Heart left ventricle (tissue), 16 donors: ENCODE measurements around the gene MPLKIP. TPM values are rescaled to one million over a fixed set of nuclear protein-coding genes. Genes with fewer than 3 reads are reported as not detected.
"Not testable (repeated sequence)": the region's sequence is repeated elsewhere in the genome, so short reads cannot be mapped to it uniquely, and the experiment has no call there.

Experiments used
- ATAC-seq, 4 donors: fragments of 200-7000 bp; cut with Tn5 transposase; one replicate each; pipeline ENCODE4 v1.9.1; 2020 to 2022; ENCODE audit warnings: moderate library complexity in 4 of 4, mild to moderate bottlenecking in 3 of 4, moderate number of reproducible peaks in 1 of 4
- DNase-seq, 5 donors: peaks; one replicate each; pipeline ENCODE4 v3.0.0-alpha.2; 2020
- H3K27ac ChIP-seq, 12 donors: fragments of 200-600 bp; sonication (generic) in 4 of 12; one replicate each; pipeline versions ENCODE4 v1.5.0 to v1.8.0; 2016 to 2022; ENCODE audit warnings: mild to moderate bottlenecking in 2 of 12
- H3K27me3 ChIP-seq, 9 donors: fragments of 200-600 bp; sonication (generic) in 2 of 9; one replicate each; pipeline versions ENCODE4 v1.5.1 to v1.8.0; 2016 to 2022; ENCODE audit warnings: mild to moderate bottlenecking in 3 of 9
- H3K36me3 ChIP-seq, 9 donors: fragments of 200-600 bp; sonication (generic) in 2 of 9; one replicate each; pipeline versions ENCODE4 v1.5.0 to v1.8.0; 2018 to 2022; ENCODE audit warnings: mild to moderate bottlenecking in 2 of 9
- H3K4me1 ChIP-seq, 12 donors: fragments of 200-600 bp; sonication (generic) in 4 of 12; one replicate each; pipeline versions ENCODE4 v1.5.0 to v1.8.0; 2016 to 2022; ENCODE audit warnings: mild to moderate bottlenecking in 3 of 12
- H3K4me3 ChIP-seq, 12 donors: fragments of 200-600 bp; sonication (generic) in 4 of 12; one replicate each; pipeline versions ENCODE4 v1.5.0 to v1.8.0; 2017 to 2022; ENCODE audit warnings: mild to moderate bottlenecking in 9 of 12, moderate library complexity in 4 of 12
- H3K9me3 ChIP-seq, 12 donors: fragments of 200-600 bp; sonication (generic) in 4 of 12; one replicate each; pipeline versions ENCODE4 v1.5.0 to v1.8.0; 2016 to 2022; ENCODE audit warnings: mild to moderate bottlenecking in 1 of 12
- CTCF ChIP-seq, 12 donors: fragments of 200-600 bp; sonication (generic) in 4 of 12; IDR thresholded peaks; one replicate each; pipeline versions ENCODE4 v1.5.0 to v1.8.0; 2018 to 2022; ENCODE audit warnings: antibody characterized with exemption in 12 of 12, mild to moderate bottlenecking in 5 of 12
- POLR2A ChIP-seq, 2 donors: fragments of 450-650 bp; IDR thresholded peaks; one replicate each; pipeline ENCODE4 v1.6.1; 2017; ENCODE audit warnings: antibody characterized with exemption in 2 of 2, mild to moderate bottlenecking in 2 of 2, moderate library complexity in 2 of 2
- WGBS, 4 donors: extraction: QIAGEN DNeasy Blood & Tissue Kit in 2 of 4; methylation state at CpG; one replicate each; pipeline versions ENCODE4 v1.1.5 to v1.1.7; 2013 to 2018; 5-methylcytosine and 5-hydroxymethylcytosine counted together
- intact Hi-C, 10 donors: fragments of 100-400 bp; cut with DNase I; formaldehyde crosslinking; loops; one replicate each; pipeline versions ENCODE4 v1.11.1 to v1.14.2; 2022
- polyA plus RNA-seq, 2 donors: library from polyadenylated mRNA; stranded (reverse); fragments of 200-250 nt; gene quantifications; one replicate each; pipeline ENCODE4 v1.2.3, GENCODE V29; 2013
- total RNA-seq, 9 donors: library from RNA; depleted of rRNA in 2 of 9; stranded (reverse); fragments of >200 nt in 2 of 9; fragmentation: NEBNext Ultra II Directional in 3 of 9; extraction: Animal tissue kit (Norgen Biotek cat#: 25700) in 3 of 9; gene quantifications; one replicate each; pipeline versions ENCODE4 v1.1.0 to v1.2.4, GENCODE V29; 2016 to 2023
- donor health status: ischemic (EF 13 %, LVEDD 7.1; RV severe dilation, severe dysfunction).
- donor health status: healthy with polysubstance abuse.
- donor health status: DM: no; HTN: yes; CAD: no.
- donor health status: DM: no; HTN: no; CAD: no.
- donor health status: ischemic (EF 25% LVEDD 6.9; RV normal size, moderate dysfunction).
- donor health status: ischemic (EF 25% LVEDD 5.7; RV mildly dilated, moderate dysfunction).
- donor health status: healthy.
- donor health status: DM: yes; HTN: yes; CAD: no.
- donor health status: ischemic (EF 35%, LVEDD 5.7; RV mildly dilated, moderate dysfunction).
- donor health status: nonischemic (EF 11% LVEDD 7.7; RV severe dilation, severe dysfunction).
- donor health status: DM: yes; HTN: yes; CAD: no.
- donor health status: PGD.
- donor health status: ischemic (EF 29% LVEDD 5.4; RV normal size, mild dysfunction).
- donor health status: nonischemic (EF 23%, LVEDD 6.1; RV moderate dilation, normal function).

MPLKIP gene
- total and polyA plus RNA-seq, 11 donors: 12.0 to 25.6 (median 17.4) TPM

- no peak for TF ChIP-seq CTCF (IDR thresholded peaks at IDR 0.05)
- TF ChIP-seq POLR2A (IDR thresholded peaks at IDR 0.05): no peak
- WGBS, 4 donors: 63 to 71% (median 66%) methylated on average over 5 of the region's 5 CpGs
- DNase-seq (no peak), ATAC-seq (no peak)
- Histone ChIP-seq H3K9me3 (no peaks in the 10 kb centered on the region), H3K27ac (no peak overlapping the region), H3K27me3 (no peaks in the 10 kb centered on the region), H3K4me3 (no peak overlapping the region), H3K4me1 (peaks cover 0 to 3% (median 0%) of the 10 kb centered on the region in 12 donors), H3K36me3 (no peaks in the 10 kb centered on the region)
- intact Hi-C loops: no loop called here
These were observed 14.4 kb downstream of the MPLKIP start for GRCh38 chr7:40120020-40120419.

- H3K9me3 ChIP-seq, H3K27me3 ChIP-seq, H3K36me3 ChIP-seq, H3K4me1 ChIP-seq, H3K27ac ChIP-seq, DNase-seq, ATAC-seq, intact Hi-C loops, H3K4me3 ChIP-seq: not testable (repeated sequence)
- 79 to 90% (median 80%) methylated on average over 7 of the region's 7 CpGs for WGBS, 4 donors
These were observed 16.2 kb downstream of the MPLKIP start for GRCh38 chr7:40118201-40118600.

- intact Hi-C loops: not testable (repeated sequence)
- WGBS, 4 donors: 96 to 97% (median 96%) methylated on average over 9 of the region's 9 CpGs
These were observed 17.2 kb downstream of the MPLKIP start for GRCh38 chr7:40117199-40117598.

GRCh38 chr7:40115936-40116335 lies 18.5 kb downstream of the MPLKIP start:
- no peaks in the 10 kb centered on the region for H3K27me3 ChIP-seq
- no peak overlapping the region for H3K4me3 ChIP-seq
- no peak overlapping the region for H3K27ac ChIP-seq
- ATAC-seq (no peak), DNase-seq (no peak)
- H3K4me1 ChIP-seq: peaks cover 0 to 2% (median 0%) of the 10 kb centered on the region in 12 donors
- no peaks in the 10 kb centered on the region for H3K36me3 ChIP-seq
- TF ChIP-seq POLR2A (IDR thresholded peaks at IDR 0.05) (no peak), CTCF (IDR thresholded peaks at IDR 0.05) (no peak)
- peaks cover 0 to 8% (median 0%) of the 10 kb centered on the region in 12 donors for H3K9me3 ChIP-seq
- WGBS, 4 donors: 92 to 97% (median 94%) methylated on average over 2 of the region's 2 CpGs
- intact Hi-C loops: no loop called here

More at GRCh38 chr7:40117199-40117598, 17.2 kb downstream of the MPLKIP start:
- not testable (repeated sequence) for H3K4me3 ChIP-seq, H3K4me1 ChIP-seq, H3K27ac ChIP-seq, ATAC-seq, DNase-seq, H3K9me3 ChIP-seq, H3K36me3 ChIP-seq, H3K27me3 ChIP-seq

- no peak for TF ChIP-seq CTCF (IDR thresholded peaks at IDR 0.05)
- no peak for TF ChIP-seq POLR2A (IDR thresholded peaks at IDR 0.05)
- DNase-seq (no peak), ATAC-seq (no peak)
- H3K36me3 ChIP-seq: peaks cover 0 to 4% (median 0%) of the 10 kb centered on the region in 9 donors
- H3K4me1 ChIP-seq: peaks cover 0 to 8% (median 0%) of the 10 kb centered on the region in 12 donors
- H3K27me3 ChIP-seq: no peaks in the 10 kb centered on the region
- H3K27ac ChIP-seq: no peak overlapping the region
- WGBS, 4 donors: 58 to 72% (median 65%) methylated on average over 4 of the region's 4 CpGs
- intact Hi-C loops: no loop called here
- no peak overlapping the region for H3K4me3 ChIP-seq
- no peaks in the 10 kb centered on the region for H3K9me3 ChIP-seq
These were observed 28.4 kb downstream of the MPLKIP start for GRCh38 chr7:40105879-40106473.
